PFSK-1 (cell line): Measurements from ENCODE around the gene MICAL1.

Experiments used
- POLR2AphosphoS5 ChIP-seq: IDR thresholded peaks from 2 replicates; pipeline ENCODE4 v1.6.1; 2012; ENCODE audit warnings: low read depth, mild to moderate bottlenecking, control low read depth, low read length, moderate library complexity
- REST ChIP-seq, 2 experiments: IDR thresholded peaks; 2 replicates each; pipeline versions ENCODE4 v1.6.1 to v1.8.0; 2011 to 2012; ENCODE audit warnings: low read depth in 2 of 2, low read length in 2 of 2, control low read depth in 1 of 2, inconsistent platforms in 1 of 2, mild to moderate bottlenecking in 1 of 2, moderate library complexity in 1 of 2; ENCODE audit not compliant: insufficient read depth in 1 of 2

DNA sequence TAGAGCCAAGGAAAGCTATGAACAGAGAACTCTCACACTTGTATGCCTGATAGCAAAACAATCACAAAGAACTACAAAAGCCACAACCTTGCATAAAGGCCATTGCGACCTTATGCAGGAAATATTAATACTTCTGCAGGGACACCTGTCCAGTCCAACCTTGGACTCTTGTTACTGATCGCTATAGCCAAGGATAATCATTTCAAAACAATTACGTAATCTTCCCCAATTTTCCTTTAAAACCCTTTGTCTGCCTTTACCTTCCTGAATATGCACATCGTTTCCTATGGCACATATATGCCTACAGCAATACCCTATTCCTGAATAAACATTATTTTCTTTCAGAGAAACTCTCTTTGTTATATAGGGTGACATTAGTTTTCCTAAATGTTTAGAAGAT lies 37.9 kb downstream of the MICAL1 start:
- TF ChIP-seq REST (IDR thresholded peaks at IDR 0.05; ENCODE audit: insufficient read depth in 1 of 2, low read depth in 2 of 2, low read length in 2 of 2) (no peak), POLR2AphosphoS5 (no peak)
